IgD-negative memory B cell (primary cell): ENCODE results near the gene DGKD. TPM values are rescaled to one million over a fixed set of nuclear protein-coding genes. Genes with fewer than 3 reads are reported as not detected.
"Not testable (repeated sequence)": the region's sequence is repeated elsewhere in the genome, so short reads cannot be mapped to it uniquely, and the experiment has no call there.

Source experiments
- H3K27ac Mint-ChIP-seq, 3 donors: one replicate each; pipeline ENCODE4 v1.8.0; 2020 to 2022; ENCODE audit warnings: mild to moderate bottlenecking in 3 of 3, mixed read lengths in 3 of 3, moderate library complexity in 1 of 3
- H3K27me3 Mint-ChIP-seq: one replicate; pipeline ENCODE4 v1.8.0; 2021; ENCODE audit warnings: mixed read lengths
- H3K36me3 Mint-ChIP-seq: one replicate; pipeline ENCODE4 v1.8.0; 2020; ENCODE audit warnings: mild to moderate bottlenecking, mixed read lengths
- H3K4me1 Mint-ChIP-seq, 3 donors: one replicate each; pipeline ENCODE4 v1.8.0; 2020 to 2022; ENCODE audit warnings: mixed read lengths in 3 of 3, mild to moderate bottlenecking in 1 of 3
- H3K4me3 Mint-ChIP-seq, 4 donors: one replicate each; pipeline ENCODE4 v1.8.0; 2020 to 2022; ENCODE audit warnings: mild to moderate bottlenecking in 4 of 4, mixed read lengths in 4 of 4, moderate library complexity in 3 of 4
- H3K9me3 Mint-ChIP-seq, 3 donors: one replicate each; pipeline ENCODE4 v1.8.0; 2020 to 2021; ENCODE audit warnings: mixed read lengths in 3 of 3, mild to moderate bottlenecking in 1 of 3
- polyA plus RNA-seq: library from polyadenylated mRNA; unstranded; fragments of 300-500 nt; fragmentation: Illumina TruSeq; gene quantifications from one replicate; pipeline ENCODE4 v1.2.3, GENCODE V29; 2021

The DGKD gene
- polyA plus RNA-seq, 1 donor from 2014 or later, result 44.9 TPM

- Mint-ChIP-seq H3K4me1 (peaks cover 21 to 37% (median 24%) of the 10 kb centered on the region in 3 donors), H3K36me3 (peaks cover 2% of the 10 kb centered on the region), H3K27me3 (no peaks in the 10 kb centered on the region), H3K27ac (no peak overlapping the region), H3K9me3 (no peaks in the 10 kb centered on the region), H3K4me3 (no peak overlapping the region)
Measured at GRCh38 chr2:233326500-233326899, 27.8 kb upstream of the DGKD start.

GRCh38 chr2:233328922-233329321, 25.4 kb upstream of the DGKD start:
- H3K4me3 Mint-ChIP-seq, result no peak overlapping the region
- peak overlapping the region in 1 of 3 donors; percentile 40 for H3K27ac Mint-ChIP-seq
- H3K27me3 Mint-ChIP-seq, result no peaks in the 10 kb centered on the region
- H3K36me3 Mint-ChIP-seq, result peaks cover 2% of the 10 kb centered on the region
- no peaks in the 10 kb centered on the region for H3K9me3 Mint-ChIP-seq
- H3K4me1 Mint-ChIP-seq, result peaks cover 23 to 43% (median 24%) of the 10 kb centered on the region in 3 donors

- Mint-ChIP-seq H3K27ac (peak overlapping the region; percentile 40 to 71 (median 67)), H3K4me3 (no peak overlapping the region), H3K27me3 (no peaks in the 10 kb centered on the region), H3K36me3 (no peaks in the 10 kb centered on the region), H3K4me1 (peaks cover 20 to 46% (median 29%) of the 10 kb centered on the region in 3 donors), H3K9me3 (no peaks in the 10 kb centered on the region)
Measured at GRCh38 chr2:233329489-233330135, 24.7 kb upstream of the DGKD start.

- Mint-ChIP-seq H3K27ac (peak overlapping the region; percentile 43 to 96 (median 87)), H3K4me3 (peak overlapping the region; percentile 3 to 91 (median 70)), H3K36me3 (no peaks in the 10 kb centered on the region), H3K9me3 (no peaks in the 10 kb centered on the region), H3K4me1 (peaks cover 27 to 56% (median 40%) of the 10 kb centered on the region in 3 donors), H3K27me3 (no peaks in the 10 kb centered on the region)
Measured at GRCh38 chr2:233331536-233331935, 22.8 kb upstream of the DGKD start.

GRCh38 chr2:233332125-233332524, 22.2 kb upstream of the DGKD start:
- H3K4me1 Mint-ChIP-seq, result peaks cover 27 to 56% (median 36%) of the 10 kb centered on the region in 3 donors
- H3K27ac Mint-ChIP-seq, result peak overlapping the region; percentile 43 to 96 (median 87)
- H3K36me3 Mint-ChIP-seq, result no peaks in the 10 kb centered on the region
- H3K4me3 Mint-ChIP-seq, result peak overlapping the region; percentile 3 to 91 (median 20)
- no peaks in the 10 kb centered on the region for H3K27me3 Mint-ChIP-seq
- no peaks in the 10 kb centered on the region for H3K9me3 Mint-ChIP-seq

- H3K27me3 Mint-ChIP-seq, result peaks cover 2% of the 10 kb centered on the region
- no peaks in the 10 kb centered on the region for H3K36me3 Mint-ChIP-seq
- peaks cover 46 to 64% (median 54%) of the 10 kb centered on the region in 3 donors for H3K4me1 Mint-ChIP-seq
- no peaks in the 10 kb centered on the region for H3K9me3 Mint-ChIP-seq
- peak overlapping the region in 2 of 3 donors; percentile 71 to 76 for H3K27ac Mint-ChIP-seq
- no peak overlapping the region for H3K4me3 Mint-ChIP-seq
Measured at GRCh38 chr2:233334915-233335314, 19.4 kb upstream of the DGKD start.

GRCh38 chr2:233336091-233336490, 18.2 kb upstream of the DGKD start:
- not testable (repeated sequence) for H3K9me3 Mint-ChIP-seq, H3K36me3 Mint-ChIP-seq, H3K27me3 Mint-ChIP-seq, H3K4me3 Mint-ChIP-seq
- H3K4me1 Mint-ChIP-seq, result peaks cover 44 to 59% (median 52%) of the 10 kb centered on the region in 3 donors
- H3K27ac Mint-ChIP-seq, result peak overlapping the region in 1 of 3 donors; percentile 87

- Mint-ChIP-seq H3K4me1 (peaks cover 39 to 54% (median 48%) of the 10 kb centered on the region in 3 donors), H3K9me3 (no peaks in the 10 kb centered on the region), H3K36me3 (no peaks in the 10 kb centered on the region), H3K27ac (peak overlapping the region in 1 of 3 donors; percentile 87), H3K4me3 (no peak overlapping the region), H3K27me3 (peaks cover 2% of the 10 kb centered on the region)
Measured at GRCh38 chr2:233336541-233336940, 17.8 kb upstream of the DGKD start.

- Mint-ChIP-seq H3K27ac (no peak overlapping the region), H3K4me1 (peaks cover 31 to 45% (median 39%) of the 10 kb centered on the region in 3 donors), H3K27me3 (peaks cover 2% of the 10 kb centered on the region), H3K36me3 (no peaks in the 10 kb centered on the region), H3K4me3 (no peak overlapping the region), H3K9me3 (no peaks in the 10 kb centered on the region)
Measured at GRCh38 chr2:233338046-233338445, 16.2 kb upstream of the DGKD start.

GRCh38 chr2:233338812-233339368, 15.4 kb upstream of the DGKD start:
- Mint-ChIP-seq H3K4me1 (peaks cover 28 to 38% (median 36%) of the 10 kb centered on the region in 3 donors), H3K27ac (peak overlapping the region in 2 of 3 donors; percentile 36 to 43), H3K27me3 (peaks cover 2% of the 10 kb centered on the region), H3K9me3 (no peaks in the 10 kb centered on the region), H3K36me3 (no peaks in the 10 kb centered on the region), H3K4me3 (peak overlapping the region in 2 of 4 donors; percentile 26 to 74)

GRCh38 chr2:233339427-233339826, 14.9 kb upstream of the DGKD start:
- H3K9me3 Mint-ChIP-seq, result no peaks in the 10 kb centered on the region
- H3K4me3 Mint-ChIP-seq, result peak overlapping the region in 1 of 4 donors; percentile 74
- peak overlapping the region in 1 of 3 donors; percentile 10 for H3K27ac Mint-ChIP-seq
- H3K27me3 Mint-ChIP-seq, result peaks cover 2% of the 10 kb centered on the region
- H3K4me1 Mint-ChIP-seq, result peaks cover 27 to 34% (median 31%) of the 10 kb centered on the region in 3 donors
- H3K36me3 Mint-ChIP-seq, result no peaks in the 10 kb centered on the region

GRCh38 chr2:233341296-233341695, 13.0 kb upstream of the DGKD start:
- no peaks in the 10 kb centered on the region for H3K9me3 Mint-ChIP-seq
- H3K27me3 Mint-ChIP-seq, result peaks cover 2% of the 10 kb centered on the region
- peak overlapping the region in 1 of 3 donors; percentile 0 for H3K27ac Mint-ChIP-seq
- H3K4me1 Mint-ChIP-seq, result peaks cover 19 to 27% (median 19%) of the 10 kb centered on the region in 3 donors
- no peaks in the 10 kb centered on the region for H3K36me3 Mint-ChIP-seq
- no peak overlapping the region for H3K4me3 Mint-ChIP-seq

GRCh38 chr2:233342301-233342700, 12.0 kb upstream of the DGKD start:
- Mint-ChIP-seq H3K27me3 (peaks cover 2% of the 10 kb centered on the region), H3K36me3 (no peaks in the 10 kb centered on the region), H3K27ac (no peak overlapping the region), H3K4me1 (peaks cover 19 to 29% (median 21%) of the 10 kb centered on the region in 3 donors), H3K9me3 (no peaks in the 10 kb centered on the region), H3K4me3 (no peak overlapping the region)

GRCh38 chr2:233343171-233343705, 11.1 kb upstream of the DGKD start:
- Mint-ChIP-seq H3K9me3 (no peaks in the 10 kb centered on the region), H3K4me1 (peaks cover 19 to 28% (median 20%) of the 10 kb centered on the region in 3 donors), H3K36me3 (peaks cover 4% of the 10 kb centered on the region), H3K27me3 (no peaks in the 10 kb centered on the region), H3K27ac (no peak overlapping the region), H3K4me3 (no peak overlapping the region)

GRCh38 chr2:233346376-233346775, 7.9 kb upstream of the DGKD start:
- H3K9me3 Mint-ChIP-seq, result no peaks in the 10 kb centered on the region
- H3K36me3 Mint-ChIP-seq, result peaks cover 7% of the 10 kb centered on the region
- no peak overlapping the region for H3K4me3 Mint-ChIP-seq
- no peak overlapping the region for H3K27ac Mint-ChIP-seq
- H3K4me1 Mint-ChIP-seq, result peaks cover 23 to 40% (median 34%) of the 10 kb centered on the region in 3 donors
- H3K27me3 Mint-ChIP-seq, result peaks cover 1% of the 10 kb centered on the region
